ENCODE data around the gene TUBD1. TPM values are rescaled to one million over a fixed set of nuclear protein-coding genes. Genes with fewer than 3 reads are reported as not detected.

Gene TUBD1
- total RNA-seq, 2 experiments from 2014 or later = 7.3 to 9.4 TPM

- Histone ChIP-seq H3K27me3 (ENCODE audit: control insufficient read depth in 1 of 2, insufficient read depth in 2 of 2, low read length in 2 of 2) (no peaks in the 10 kb centered on the region), H3K4me3 (ENCODE audit: low read length) (peak overlapping the region; percentile 79), H3K27ac (ENCODE audit: low read depth in 1 of 2, low read length in 2 of 2) (peak overlapping the region; percentile 76 to 88), H3K36me3 (ENCODE audit: insufficient read depth, low read length) (peaks cover 14% of the 10 kb centered on the region), H3K4me1 (ENCODE audit: insufficient read depth, low read length) (peaks cover 44% of the 10 kb centered on the region), H3K9me3 (ENCODE audit: control insufficient read depth in 1 of 2, insufficient read depth in 1 of 2, low read length in 2 of 2) (no peaks in the 10 kb centered on the region)
- no peaks in the 10 kb centered on the region for H3K27me3 Mint-ChIP-seq
- no peaks in the 10 kb centered on the region for H3K9me3 Mint-ChIP-seq
- H3K27ac Mint-ChIP-seq = peak overlapping the region; percentile 94
- no peak for TF ChIP-seq CTCF (IDR thresholded peaks at IDR 0.05)
- POLR2A ChIA-PET = interaction anchor here (0.6 to 3.2 kb wide), 18 partner anchors 13 to 785 kb away, joined by 3 to 35 read pairs (median 4); partner anchors contain the start of genes BCAS3, CLTC, DHX40 and PTRH2
- intact Hi-C loops (cut with DNase I, micrococcal nuclease) = loop anchor here (5.0 kb wide), 5 partner anchors 55 to 785 kb away; partner anchors contain the start of genes CLTC (in 1 of the 2), RNFT1 (in 1 of the 2), TRIM37 (in 1 of the 2) and USP32 (in 1 of the 2)
- no peak for ATAC-seq (ENCODE audit: poor library complexity)
- peaks cover 57% of the 10 kb centered on the region for H3K36me3 Mint-ChIP-seq (ENCODE audit: low read depth)
- no peak for DNase-seq
- peaks cover 63% of the 10 kb centered on the region for H3K4me1 Mint-ChIP-seq (ENCODE audit: low read depth)
- peak overlapping the region; percentile 98 for H3K4me3 Mint-ChIP-seq
- CTCF ChIA-PET = interaction anchor here (0.7 to 1.9 kb wide), 3 partner anchors 21 to 138 kb away, joined by 3 to 6 read pairs (median 4); no protein-coding TSS in a partner anchor
These were observed 356 bp downstream of the TUBD1 start for GRCh38 chr17:59892251-59892923.

- ChIA-PET POLR2A (interaction anchor here (0.7 to 1.4 kb wide), 2 partner anchors 183 to 784 kb away, joined by 3 to 4 read pairs; partner anchors contain the start of genes PTRH2, TRIM37 and VMP1), CTCF (no interaction called here)
- no peak overlapping the region for H3K27ac ChIP-seq (ENCODE audit: low read depth in 1 of 2, low read length in 2 of 2)
- no peaks in the 10 kb centered on the region for H3K27me3 ChIP-seq (ENCODE audit: control insufficient read depth in 1 of 2, insufficient read depth in 2 of 2, low read length in 2 of 2)
- Mint-ChIP-seq H3K9me3 (no peaks in the 10 kb centered on the region), H3K4me1 (ENCODE audit: low read depth) (peaks cover 56% of the 10 kb centered on the region), H3K36me3 (ENCODE audit: low read depth) (peaks cover 69% of the 10 kb centered on the region), H3K4me3 (peak overlapping the region; percentile 82), H3K27me3 (no peaks in the 10 kb centered on the region), H3K27ac (peak overlapping the region; percentile 79)
- no peak overlapping the region for H3K4me3 ChIP-seq (ENCODE audit: low read length)
- H3K9me3 ChIP-seq (ENCODE audit: control insufficient read depth in 1 of 2, insufficient read depth in 1 of 2, low read length in 2 of 2) = no peaks in the 10 kb centered on the region
- intact Hi-C loops (cut with DNase I, micrococcal nuclease) = loop anchor here (5.0 kb wide), 5 partner anchors 53 to 783 kb away; partner anchors contain the start of genes CLTC (in 1 of the 2), RNFT1 (in 1 of the 2), TRIM37 (in 1 of the 2) and USP32 (in 1 of the 2)
- no peak for ATAC-seq (ENCODE audit: poor library complexity)
- no peak for TF ChIP-seq CTCF (IDR thresholded peaks at IDR 0.05)
- H3K36me3 ChIP-seq (ENCODE audit: insufficient read depth, low read length) = peaks cover 20% of the 10 kb centered on the region
- no peak for DNase-seq
- peaks cover 36% of the 10 kb centered on the region for H3K4me1 ChIP-seq (ENCODE audit: insufficient read depth, low read length)
These were observed 2.0 kb downstream of the TUBD1 start for GRCh38 chr17:59890720-59891119.

- H3K9me3 ChIP-seq (ENCODE audit: control insufficient read depth in 1 of 2, insufficient read depth in 1 of 2, low read length in 2 of 2) = no peaks in the 10 kb centered on the region
- H3K4me3 Mint-ChIP-seq = peak overlapping the region; percentile 71
- ATAC-seq (ENCODE audit: poor library complexity) (no peak), DNase-seq (no peak)
- ChIA-PET POLR2A (no interaction called here), CTCF (no interaction called here)
- H3K9me3 Mint-ChIP-seq = no peaks in the 10 kb centered on the region
- no peak for TF ChIP-seq CTCF (IDR thresholded peaks at IDR 0.05)
- H3K36me3 ChIP-seq (ENCODE audit: insufficient read depth, low read length) = peaks cover 43% of the 10 kb centered on the region
- H3K27me3 Mint-ChIP-seq = no peaks in the 10 kb centered on the region
- H3K4me1 Mint-ChIP-seq (ENCODE audit: low read depth) = peaks cover 41% of the 10 kb centered on the region
- no peak overlapping the region for H3K4me3 ChIP-seq (ENCODE audit: low read length)
- H3K27me3 ChIP-seq (ENCODE audit: control insufficient read depth in 1 of 2, insufficient read depth in 2 of 2, low read length in 2 of 2) = no peaks in the 10 kb centered on the region
- intact Hi-C loops (cut with DNase I, micrococcal nuclease) = no loop called here
- H3K4me1 ChIP-seq (ENCODE audit: insufficient read depth, low read length) = peaks cover 17% of the 10 kb centered on the region
- H3K36me3 Mint-ChIP-seq (ENCODE audit: low read depth) = peaks cover 71% of the 10 kb centered on the region
- H3K27ac ChIP-seq (ENCODE audit: low read depth in 1 of 2, low read length in 2 of 2) = no peak overlapping the region
- H3K27ac Mint-ChIP-seq = peak overlapping the region; percentile 18
These were observed 4.5 kb downstream of the TUBD1 start for GRCh38 chr17:59888145-59888750.
